Measurements from ENCODE around the gene CCDC107. TPM values are rescaled to one million over a fixed set of nuclear protein-coding genes. Genes with fewer than 3 reads are reported as not detected.

CCDC107 gene
- total and polyA plus RNA-seq, 2 of the 13 experiments (the other 11 are each of a cell fraction or from before 2014, with no cell fraction given): 7.1 to 15.2 TPM

DNA sequence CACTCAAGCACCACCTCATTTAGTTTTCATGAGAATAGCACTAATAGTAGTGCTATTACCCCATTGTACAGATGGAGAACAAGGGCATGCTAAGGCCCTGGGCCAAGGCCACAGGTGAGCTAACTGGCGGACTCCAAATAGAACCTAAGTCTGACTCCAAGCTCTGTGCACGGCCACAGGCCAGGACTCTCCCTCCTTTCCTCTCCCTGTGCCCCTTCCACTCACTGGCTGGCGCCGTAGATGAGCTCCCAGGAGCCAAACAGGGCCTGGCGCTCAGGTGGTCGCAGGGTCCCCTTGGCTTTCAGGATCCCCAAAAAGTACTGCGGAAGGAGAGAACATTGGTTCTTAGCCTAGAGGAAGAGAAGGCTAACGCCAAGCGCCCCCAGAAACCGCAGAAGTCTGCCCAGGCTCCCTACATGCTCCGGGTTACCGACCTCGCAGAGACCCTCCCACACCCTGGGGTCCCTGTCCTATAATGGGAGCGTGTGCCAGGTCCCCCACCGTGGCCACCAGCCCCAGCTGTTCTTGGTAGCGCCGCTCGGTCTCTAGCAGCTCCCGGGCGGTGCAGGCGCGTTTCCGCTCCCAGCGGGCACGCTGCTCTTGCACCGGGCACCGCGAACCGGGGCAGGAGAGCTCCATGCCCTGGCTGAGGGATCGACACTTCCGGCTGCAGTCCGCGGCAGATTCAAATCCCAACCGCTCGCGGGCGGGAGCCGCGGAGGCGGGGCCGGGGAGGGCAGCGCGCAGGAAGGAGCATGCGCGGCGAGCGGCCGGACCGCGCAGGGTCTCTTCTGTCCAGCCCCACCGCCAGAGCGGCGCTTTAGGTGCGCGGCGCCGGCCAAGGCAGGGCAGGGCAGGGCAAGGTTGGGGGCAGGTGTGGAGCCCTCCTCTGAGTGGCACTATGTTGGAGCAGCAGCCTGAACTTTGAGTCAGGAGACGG, 6.7 kb downstream of the CCDC107 start, which contains the start of gene ARHGEF39 (continued):
- no peak for TF ChIP-seq ZNF350 (CRISPR knock-in tag; IDR thresholded peaks at IDR 0.05; ENCODE audit: borderline replicate concordance, low read depth)
- TF ChIP-seq ONECUT2 (CRISPR knock-in tag; IDR thresholded peaks at IDR 0.05): peak; percentile 46; the same call in 1 of the 2 replicates
- TF ChIP-seq THYN1 (CRISPR knock-in tag; IDR thresholded peaks at IDR 0.05; ENCODE audit: borderline replicate concordance, low read depth): no peak
- peak; percentile 32; the same call in 1 of the 2 replicates for TF ChIP-seq HOMEZ (CRISPR knock-in tag; IDR thresholded peaks at IDR 0.05; ENCODE audit: low read depth)
- TF ChIP-seq ZNF800 (CRISPR knock-in tag; IDR thresholded peaks at IDR 0.05): peak; percentile 75
- peak; percentile 85; the same call in 1 of the 2 replicates for TF ChIP-seq ZNF672 (CRISPR knock-in tag; IDR thresholded peaks at IDR 0.05)
- peak; percentile 11; the same call in 1 of the 2 replicates for TF ChIP-seq CEBPG (CRISPR knock-in tag; IDR thresholded peaks at IDR 0.05)
- TF ChIP-seq ZNF615 (CRISPR knock-in tag; IDR thresholded peaks at IDR 0.05; ENCODE audit: borderline replicate concordance): no peak
- TF ChIP-seq MIXL1 (CRISPR knock-in tag; IDR thresholded peaks at IDR 0.05): peak; percentile 24; the same call in 1 of the 2 replicates
- no peak for TF ChIP-seq ZNF326 (CRISPR knock-in tag; IDR thresholded peaks at IDR 0.05; ENCODE audit: borderline replicate concordance)
- no peak for TF ChIP-seq JARID2 (CRISPR knock-in tag; IDR thresholded peaks at IDR 0.05; ENCODE audit: insufficient replicate concordance)
- TF ChIP-seq, protein P1, sequence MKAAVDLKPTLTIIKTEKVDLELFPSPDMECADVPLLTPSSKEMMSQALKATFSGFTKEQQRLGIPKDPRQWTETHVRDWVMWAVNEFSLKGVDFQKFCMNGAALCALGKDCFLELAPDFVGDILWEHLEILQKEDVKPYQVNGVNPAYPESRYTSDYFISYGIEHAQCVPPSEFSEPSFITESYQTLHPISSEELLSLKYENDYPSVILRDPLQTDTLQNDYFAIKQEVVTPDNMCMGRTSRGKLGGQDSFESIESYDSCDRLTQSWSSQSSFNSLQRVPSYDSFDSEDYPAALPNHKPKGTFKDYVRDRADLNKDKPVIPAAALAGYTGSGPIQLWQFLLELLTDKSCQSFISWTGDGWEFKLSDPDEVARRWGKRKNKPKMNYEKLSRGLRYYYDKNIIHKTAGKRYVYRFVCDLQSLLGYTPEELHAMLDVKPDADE (CRISPR knock-in tag; IDR thresholded peaks at IDR 0.05): 0 out of 2 replicates have a peak, but pooled peaks have one; percentile 43
- TF ChIP-seq ZNF33B (CRISPR knock-in tag; IDR thresholded peaks at IDR 0.05): 0 out of 2 replicates have a peak, but pooled peaks have one; percentile 56
- TF ChIP-seq, protein P2, sequence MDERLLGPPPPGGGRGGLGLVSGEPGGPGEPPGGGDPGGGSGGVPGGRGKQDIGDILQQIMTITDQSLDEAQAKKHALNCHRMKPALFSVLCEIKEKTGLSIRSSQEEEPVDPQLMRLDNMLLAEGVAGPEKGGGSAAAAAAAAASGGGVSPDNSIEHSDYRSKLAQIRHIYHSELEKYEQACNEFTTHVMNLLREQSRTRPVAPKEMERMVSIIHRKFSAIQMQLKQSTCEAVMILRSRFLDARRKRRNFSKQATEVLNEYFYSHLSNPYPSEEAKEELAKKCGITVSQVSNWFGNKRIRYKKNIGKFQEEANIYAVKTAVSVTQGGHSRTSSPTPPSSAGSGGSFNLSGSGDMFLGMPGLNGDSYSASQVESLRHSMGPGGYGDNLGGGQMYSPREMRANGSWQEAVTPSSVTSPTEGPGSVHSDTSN (CRISPR knock-in tag; IDR thresholded peaks at IDR 0.05): no peak
- TF ChIP-seq, protein P3, sequence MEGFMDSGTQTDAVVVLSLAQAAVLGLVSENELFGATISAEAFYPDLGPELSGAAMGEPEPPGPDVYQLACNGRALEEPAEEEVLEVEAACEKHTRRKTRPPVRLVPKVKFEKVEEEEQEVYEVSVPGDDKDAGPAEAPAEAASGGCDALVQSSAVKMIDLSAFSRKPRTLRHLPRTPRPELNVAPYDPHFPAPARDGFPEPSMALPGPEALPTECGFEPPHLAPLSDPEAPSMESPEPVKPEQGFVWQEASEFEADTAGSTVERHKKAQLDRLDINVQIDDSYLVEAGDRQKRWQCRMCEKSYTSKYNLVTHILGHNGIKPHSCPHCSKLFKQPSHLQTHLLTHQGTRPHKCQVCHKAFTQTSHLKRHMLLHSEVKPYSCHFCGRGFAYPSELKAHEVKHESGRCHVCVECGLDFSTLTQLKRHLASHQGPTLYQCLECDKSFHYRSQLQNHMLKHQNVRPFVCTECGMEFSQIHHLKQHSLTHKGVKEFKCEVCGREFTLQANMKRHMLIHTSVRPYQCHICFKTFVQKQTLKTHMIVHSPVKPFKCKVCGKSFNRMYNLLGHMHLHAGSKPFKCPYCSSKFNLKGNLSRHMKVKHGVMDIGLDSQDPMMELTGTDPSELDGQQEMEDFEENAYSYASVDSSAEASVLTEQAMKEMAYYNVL (CRISPR knock-in tag; IDR thresholded peaks at IDR 0.05; ENCODE audit: borderline replicate concordance): peak; percentile 33; the same call in 1 of the 2 replicates
- TF ChIP-seq ZNF598 (CRISPR knock-in tag; IDR thresholded peaks at IDR 0.05; ENCODE audit: borderline replicate concordance): peak; percentile 67; the same call in 1 of the 2 replicates
- TF ChIP-seq MAFF (IDR thresholded peaks at IDR 0.05; ENCODE audit: low read depth, low read length): no peak
- peak; percentile 99 for TF ChIP-seq E2F1 (CRISPR knock-in tag; IDR thresholded peaks at IDR 0.05)
- TF ChIP-seq SMAD1 (CRISPR knock-in tag; IDR thresholded peaks at IDR 0.05; ENCODE audit: borderline replicate concordance, low read depth): peak; percentile 29; the same call in 1 of the 2 replicates
